Suprapubic skin (tissue), 4 donors: ENCODE measurements around the gene KRTAP10-7. TPM values are rescaled to one million over a fixed set of nuclear protein-coding genes. Genes with fewer than 3 reads are reported as not detected.
"Not testable (repeated sequence)": the region's sequence is repeated elsewhere in the genome, so short reads cannot be mapped to it uniquely, and the experiment has no call there.

Source experiments
- DNase-seq, 2 donors: peaks; one replicate each; pipeline ENCODE4 v3.0.0-alpha.2; 2019; ENCODE audit warnings: low spot score in 2 of 2
- H3K27ac ChIP-seq: fragments of 200-600 bp; sonication (generic); one replicate; pipeline ENCODE4 v1.5.1; 2019
- H3K27me3 ChIP-seq: fragments of 200-600 bp; sonication (generic); one replicate; pipeline ENCODE4 v1.5.1; 2019
- H3K36me3 ChIP-seq: fragments of 200-600 bp; sonication (generic); one replicate; pipeline ENCODE4 v1.5.1; 2019
- H3K4me1 ChIP-seq: fragments of 200-600 bp; sonication (generic); one replicate; pipeline ENCODE4 v1.5.1; 2019
- H3K4me3 ChIP-seq: fragments of 200-600 bp; sonication (generic); one replicate; pipeline ENCODE4 v1.5.1; 2019; ENCODE audit warnings: mild to moderate bottlenecking
- H3K9me3 ChIP-seq: fragments of 200-600 bp; sonication (generic); one replicate; pipeline ENCODE4 v1.5.1; 2019
- EP300 ChIP-seq: sonication (generic); formaldehyde crosslinking; IDR thresholded peaks from one replicate; pipeline ENCODE4 v1.6.1; 2017; ENCODE audit warnings: antibody characterized with exemption
- POLR2A ChIP-seq, 2 donors: fragments of 450-650 bp; IDR thresholded peaks; one replicate each; pipeline ENCODE4 v1.6.1; 2017; ENCODE audit warnings: antibody characterized with exemption in 2 of 2, mild to moderate bottlenecking in 2 of 2, moderate library complexity in 2 of 2
- POLR2AphosphoS5 ChIP-seq, 3 donors: sonication (generic); formaldehyde crosslinking; IDR thresholded peaks; one replicate each; pipeline ENCODE4 v1.6.1; 2017; ENCODE audit warnings: antibody characterized with exemption in 3 of 3
- WGBS: methylation state at CpG from one replicate; pipeline ENCODE4 v1.1.5; 2018; 5-methylcytosine and 5-hydroxymethylcytosine counted together
- total RNA-seq, 4 donors: library from RNA; depleted of rRNA; stranded (reverse); fragments of >200 nt; gene quantifications; one replicate each; pipeline ENCODE4 v1.1.0, GENCODE V29; 2016
- TF ChIP-seq, protein P1 (sequence below), 2 donors: fragments of 200-600 bp in 1 of 2; fragments of 450-650 bp in 1 of 2; sonication (generic) in 1 of 2; IDR thresholded peaks; one replicate each; pipeline ENCODE4 v1.5.1; 2016 to 2019; ENCODE audit warnings: antibody characterized with exemption in 2 of 2, mild to moderate bottlenecking in 1 of 2, moderate library complexity in 1 of 2

The KRTAP10-7 gene
- total RNA-seq, 4 donors from 2014 or later = 3.7 to 12.9 (median 4.2) TPM; not detected in 1

DNA sequence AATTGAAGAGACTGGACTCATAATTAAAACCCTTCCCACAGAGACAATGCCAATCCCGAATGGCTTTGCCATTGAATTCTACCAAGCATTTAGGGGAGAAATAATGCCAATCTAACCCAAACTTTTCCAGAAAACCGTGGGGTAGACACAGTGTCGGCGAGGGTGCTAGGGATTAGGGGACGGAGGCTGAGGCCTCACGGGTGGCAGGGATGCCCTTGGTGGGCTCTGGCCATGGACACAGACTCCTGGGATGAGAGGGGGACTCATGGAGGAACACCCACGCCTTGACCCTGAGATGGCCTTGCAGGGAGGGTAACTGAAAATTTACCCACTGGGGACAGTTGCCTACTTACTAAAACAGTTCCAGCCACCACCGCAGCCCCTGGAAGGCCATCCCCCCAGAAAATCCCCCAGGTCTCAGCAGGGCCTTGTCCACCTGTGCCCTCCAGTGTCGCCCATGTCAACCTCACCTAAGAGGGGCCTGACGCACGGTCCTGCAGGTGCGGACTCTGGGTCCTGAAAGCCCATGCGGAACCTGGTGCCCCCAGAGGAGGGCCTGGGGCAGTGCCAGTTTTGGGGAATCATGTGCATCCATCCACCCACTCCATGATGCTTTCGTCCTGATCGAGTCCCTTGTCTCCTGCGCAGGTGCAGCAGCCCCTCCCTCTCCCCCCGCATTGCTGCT lies 21.9 kb upstream of the KRTAP10-7 start:
- no peak for TF ChIP-seq EP300
- no peak for TF ChIP-seq POLR2A (IDR thresholded peaks at IDR 0.05)
- TF ChIP-seq POLR2AphosphoS5 (IDR thresholded peaks at IDR 0.05) = no peak
- TF ChIP-seq, protein P1, sequence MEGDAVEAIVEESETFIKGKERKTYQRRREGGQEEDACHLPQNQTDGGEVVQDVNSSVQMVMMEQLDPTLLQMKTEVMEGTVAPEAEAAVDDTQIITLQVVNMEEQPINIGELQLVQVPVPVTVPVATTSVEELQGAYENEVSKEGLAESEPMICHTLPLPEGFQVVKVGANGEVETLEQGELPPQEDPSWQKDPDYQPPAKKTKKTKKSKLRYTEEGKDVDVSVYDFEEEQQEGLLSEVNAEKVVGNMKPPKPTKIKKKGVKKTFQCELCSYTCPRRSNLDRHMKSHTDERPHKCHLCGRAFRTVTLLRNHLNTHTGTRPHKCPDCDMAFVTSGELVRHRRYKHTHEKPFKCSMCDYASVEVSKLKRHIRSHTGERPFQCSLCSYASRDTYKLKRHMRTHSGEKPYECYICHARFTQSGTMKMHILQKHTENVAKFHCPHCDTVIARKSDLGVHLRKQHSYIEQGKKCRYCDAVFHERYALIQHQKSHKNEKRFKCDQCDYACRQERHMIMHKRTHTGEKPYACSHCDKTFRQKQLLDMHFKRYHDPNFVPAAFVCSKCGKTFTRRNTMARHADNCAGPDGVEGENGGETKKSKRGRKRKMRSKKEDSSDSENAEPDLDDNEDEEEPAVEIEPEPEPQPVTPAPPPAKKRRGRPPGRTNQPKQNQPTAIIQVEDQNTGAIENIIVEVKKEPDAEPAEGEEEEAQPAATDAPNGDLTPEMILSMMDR (IDR thresholded peaks at IDR 0.05) = no peak
- Histone ChIP-seq H3K27me3 (peaks cover 13% of the 10 kb centered on the region), H3K4me3 (no peak overlapping the region), H3K4me1 (peaks cover 8% of the 10 kb centered on the region), H3K27ac (no peak overlapping the region), H3K36me3 (no peaks in the 10 kb centered on the region), H3K9me3 (no peaks in the 10 kb centered on the region)
- whole genome bisulfite sequencing = 97% methylated on average over 10 of the region's 17 CpGs
- peak in 1 of 2 donors; percentile 65 for DNase-seq

GRCh38 chr21:44579056-44579832 lies 21.2 kb upstream of the KRTAP10-7 start:
- peaks cover 18% of the 10 kb centered on the region for H3K27me3 ChIP-seq
- TF ChIP-seq, protein P1 (IDR thresholded peaks at IDR 0.05) = no peak
- TF ChIP-seq POLR2A (IDR thresholded peaks at IDR 0.05) (no peak), POLR2AphosphoS5 (IDR thresholded peaks at IDR 0.05) (no peak), EP300 (no peak)
- peaks cover 7% of the 10 kb centered on the region for H3K4me1 ChIP-seq
- H3K36me3 ChIP-seq = no peaks in the 10 kb centered on the region
- DNase-seq = peak in 1 of 2 donors; percentile 55
- H3K4me3 ChIP-seq = no peak overlapping the region
- 88% methylated on average over 15 of the region's 22 CpGs for WGBS
- no peaks in the 10 kb centered on the region for H3K9me3 ChIP-seq
- H3K27ac ChIP-seq = no peak overlapping the region

GRCh38 chr21:44579833-44580144 lies 20.6 kb upstream of the KRTAP10-7 start:
- Histone ChIP-seq H3K27me3 (peaks cover 15% of the 10 kb centered on the region), H3K4me3 (no peak overlapping the region), H3K4me1 (peaks cover 4% of the 10 kb centered on the region), H3K36me3 (no peaks in the 10 kb centered on the region), H3K9me3 (no peaks in the 10 kb centered on the region), H3K27ac (no peak overlapping the region)
- TF ChIP-seq POLR2A (IDR thresholded peaks at IDR 0.05) (no peak), EP300 (no peak), POLR2AphosphoS5 (IDR thresholded peaks at IDR 0.05) (no peak)
- TF ChIP-seq, protein P1 (IDR thresholded peaks at IDR 0.05) = no peak
- 79% methylated on average over 7 of the region's 7 CpGs for WGBS
- peak in 1 of 2 donors; percentile 61 for DNase-seq

GRCh38 chr21:44580231-44580821 lies 20.1 kb upstream of the KRTAP10-7 start, which contains the start of gene KRTAP10-5:
KRTAP10-5 (minus strand) TSS chr21:44580604; CDS start chr21:44580578, 26 bp downstream.
- not testable (repeated sequence) for H3K4me3 ChIP-seq, H3K9me3 ChIP-seq, H3K27ac ChIP-seq, H3K36me3 ChIP-seq, H3K4me1 ChIP-seq
- 52% methylated on average over 13 of the region's 19 CpGs for WGBS
- DNase-seq = peak in 1 of 2 donors; percentile 47
- peaks cover 17% of the 10 kb centered on the region for H3K27me3 ChIP-seq

DNA sequence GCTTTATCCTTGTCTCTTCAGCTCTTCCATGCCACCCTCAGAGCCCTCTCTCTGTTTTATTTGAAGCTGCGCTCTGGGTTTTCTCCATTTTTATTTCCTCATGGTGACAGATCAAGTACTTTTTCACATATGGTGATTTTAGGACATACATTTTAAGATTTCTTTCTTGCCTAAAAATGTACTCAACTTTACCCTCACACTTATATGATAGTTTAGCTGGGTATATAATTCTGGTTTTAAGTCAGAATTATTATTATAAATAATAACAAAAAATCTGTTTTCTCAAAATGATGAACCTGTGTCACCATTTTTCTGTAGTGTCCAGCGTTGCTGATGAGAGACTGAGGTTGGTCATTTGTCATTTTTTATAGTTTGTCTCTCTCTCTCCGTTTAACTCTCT lies 19.2 kb upstream of the KRTAP10-7 start:
- H3K4me3 ChIP-seq = no peak overlapping the region
- WGBS = 91% methylated on average over 3 of the region's 3 CpGs
- H3K27me3 ChIP-seq = peaks cover 26% of the 10 kb centered on the region
- H3K9me3 ChIP-seq = no peaks in the 10 kb centered on the region
- no peaks in the 10 kb centered on the region for H3K36me3 ChIP-seq
- DNase-seq = no peak
- no peak overlapping the region for H3K27ac ChIP-seq
- TF ChIP-seq, protein P1 (IDR thresholded peaks at IDR 0.05) = no peak
- no peak for TF ChIP-seq POLR2AphosphoS5 (IDR thresholded peaks at IDR 0.05)
- TF ChIP-seq POLR2A (IDR thresholded peaks at IDR 0.05) = no peak
- TF ChIP-seq EP300 = no peak
- H3K4me1 ChIP-seq = peaks cover 4% of the 10 kb centered on the region
